GM12878 (cell line): Measurements from ENCODE around the gene TBC1D2B. TPM values are rescaled to one million over a fixed set of nuclear protein-coding genes. Genes with fewer than 3 reads are reported as not detected.

ENCODE experiments used
- ASH2L ChIP-seq: fragments of 300-600, 200-600 bp; sonication (generic); IDR thresholded peaks from 2 replicates; pipeline ENCODE4 v1.6.1; 2017; ENCODE audit warnings: low read depth, mild to moderate bottlenecking, borderline replicate concordance
- CBFB ChIP-seq: IDR thresholded peaks from 2 replicates; pipeline ENCODE4 v1.6.1; 2016; ENCODE audit warnings: antibody characterized with exemption, low read depth
- CBX3 ChIP-seq: fragments of 200-600 bp; sonication (generic); IDR thresholded peaks from 2 replicates; pipeline ENCODE4 v1.6.1; 2016; ENCODE audit warnings: low read depth, borderline replicate concordance
- CHD1 ChIP-seq: IDR thresholded peaks from 2 replicates; pipeline ENCODE4 v1.6.1; 2012; ENCODE audit warnings: low read depth, low read length, improper control_type of control experiment
- CHD4 ChIP-seq: fragments of 200-600 bp; sonication (generic); IDR thresholded peaks from 2 replicates; pipeline ENCODE4 v1.6.1; 2016; ENCODE audit warnings: mild to moderate bottlenecking
- EED ChIP-seq: sonication (generic); IDR thresholded peaks from 2 replicates; pipeline ENCODE4 v1.6.1; 2016; ENCODE audit warnings: antibody characterized with exemption, low read depth
- EP300 ChIP-seq, 2 experiments: fragments of 150-350 bp in 1 of 2; IDR thresholded peaks; 2 replicates each; pipeline ENCODE4 v1.6.1; 2011 to 2012; ENCODE audit warnings: low read depth in 2 of 2, low read length in 2 of 2, borderline replicate concordance in 1 of 2, improper control_type of control experiment in 1 of 2, inconsistent platforms in 1 of 2; ENCODE audit not compliant: control insufficient read depth in 1 of 2
- EZH2 ChIP-seq: IDR thresholded peaks from 2 replicates; pipeline ENCODE4 v1.6.1; 2012; ENCODE audit warnings: low read depth, mild to moderate bottlenecking, control low read depth, inconsistent platforms, low read length, borderline replicate concordance; ENCODE audit not compliant: control insufficient read depth
- FOS ChIP-seq: IDR thresholded peaks from 3 replicates; pipeline ENCODE4 v1.6.1; 2011; ENCODE audit warnings: borderline replicate concordance; ENCODE audit not compliant: insufficient read length; ENCODE audit errors: extremely low read depth
- IKZF2 ChIP-seq, 2 experiments: fragments of 450-650 bp; IDR thresholded peaks; 2 replicates each; pipeline ENCODE4 v1.6.1; 2017; ENCODE audit warnings: mild to moderate bottlenecking in 2 of 2, moderate library complexity in 2 of 2
- JUNB ChIP-seq: IDR thresholded peaks from 2 replicates; pipeline ENCODE4 v1.6.1; 2016; ENCODE audit warnings: antibody characterized with exemption, mild to moderate bottlenecking
- NR2F1 ChIP-seq: fragments of 450-650 bp; conservative IDR thresholded peaks from 2 replicates; pipeline ENCODE4 v1.6.1; 2017; ENCODE audit warnings: mild to moderate bottlenecking
- RAD21 ChIP-seq: IDR thresholded peaks from 2 replicates; pipeline ENCODE4 v1.6.1; 2011; ENCODE audit warnings: mild to moderate bottlenecking, low read depth, low read length, moderate library complexity; ENCODE audit not compliant: insufficient read depth
- SUZ12 ChIP-seq: fragments of 200-600 bp; sonication (generic); IDR thresholded peaks from one replicate; pipeline ENCODE4 v1.6.1; 2018; ENCODE audit warnings: antibody characterized with exemption, mild to moderate bottlenecking; ENCODE audit not compliant: unreplicated experiment
- TCF7 ChIP-seq: IDR thresholded peaks from 2 replicates; pipeline ENCODE4 v1.6.1; 2014; ENCODE audit warnings: antibody characterized with exemption, borderline replicate concordance
- ZBTB40 ChIP-seq: fragments of 450-650 bp; IDR thresholded peaks from 2 replicates; pipeline ENCODE4 v1.6.1; 2016; ENCODE audit warnings: mild to moderate bottlenecking, moderate library complexity, borderline replicate concordance
- ZNF24 ChIP-seq: fragments of 450-650 bp; IDR thresholded peaks from 2 replicates; pipeline ENCODE4 v1.6.1; 2017; ENCODE audit warnings: antibody characterized with exemption, mild to moderate bottlenecking
- polyA plus RNA-seq, 11 experiments: library from polyadenylated mRNA; depleted of rRNA in 4 of 11; unstranded in 6 of 11; stranded (reverse) in 5 of 11; fragments of >200 nt; fragmentation: Nextera tagmentation in 4 of 11; fragmentation: Illumina TruSeq in 1 of 11; extraction: Ambion mirVana in 4 of 11; extraction: Trizol in 1 of 11; gene quantifications; 1 replicate in 1 of 11; 2 replicates in 10 of 11; pipeline versions ENCODE4 v1.2.1 to v1.2.3, GENCODE V29; 2011 to 2016; ENCODE audit warnings: inconsistent platforms in 2 of 11, missing spikeins in 2 of 11, low read depth in 1 of 11
- total RNA-seq, 4 experiments: library from RNA; depleted of rRNA in 3 of 4; stranded (reverse); fragments of >200 nt in 3 of 4; fragmentation: Illumina TruSeq in 1 of 4; extraction: Trizol in 1 of 4; gene quantifications; 2 replicates each; pipeline versions ENCODE4 v1.2.1 to v1.2.3, GENCODE V29; 2013 to 2021
- TF ChIP-seq, protein P1 (sequence below): IDR thresholded peaks from 2 replicates; pipeline ENCODE4 v1.6.1; 2012; ENCODE audit warnings: low read depth, low read length, improper control_type of control experiment
- TF ChIP-seq, protein P2 (sequence below): fragments of 450-650 bp; IDR thresholded peaks from 2 replicates; pipeline ENCODE4 v1.6.1; 2017; ENCODE audit warnings: antibody characterized with exemption, mild to moderate bottlenecking, moderate library complexity
- TF ChIP-seq, protein P3 (sequence below): fragments of 450-650 bp; IDR thresholded peaks from 2 replicates; pipeline ENCODE4 v1.6.1; 2016; ENCODE audit warnings: mild to moderate bottlenecking

TBC1D2B gene
- total and polyA plus RNA-seq, 10 of the 15 experiments (the other 5 are each of a cell fraction or from before 2014, with no cell fraction given) = 1.3 to 53.4 (median 19.4) TPM

DNA sequence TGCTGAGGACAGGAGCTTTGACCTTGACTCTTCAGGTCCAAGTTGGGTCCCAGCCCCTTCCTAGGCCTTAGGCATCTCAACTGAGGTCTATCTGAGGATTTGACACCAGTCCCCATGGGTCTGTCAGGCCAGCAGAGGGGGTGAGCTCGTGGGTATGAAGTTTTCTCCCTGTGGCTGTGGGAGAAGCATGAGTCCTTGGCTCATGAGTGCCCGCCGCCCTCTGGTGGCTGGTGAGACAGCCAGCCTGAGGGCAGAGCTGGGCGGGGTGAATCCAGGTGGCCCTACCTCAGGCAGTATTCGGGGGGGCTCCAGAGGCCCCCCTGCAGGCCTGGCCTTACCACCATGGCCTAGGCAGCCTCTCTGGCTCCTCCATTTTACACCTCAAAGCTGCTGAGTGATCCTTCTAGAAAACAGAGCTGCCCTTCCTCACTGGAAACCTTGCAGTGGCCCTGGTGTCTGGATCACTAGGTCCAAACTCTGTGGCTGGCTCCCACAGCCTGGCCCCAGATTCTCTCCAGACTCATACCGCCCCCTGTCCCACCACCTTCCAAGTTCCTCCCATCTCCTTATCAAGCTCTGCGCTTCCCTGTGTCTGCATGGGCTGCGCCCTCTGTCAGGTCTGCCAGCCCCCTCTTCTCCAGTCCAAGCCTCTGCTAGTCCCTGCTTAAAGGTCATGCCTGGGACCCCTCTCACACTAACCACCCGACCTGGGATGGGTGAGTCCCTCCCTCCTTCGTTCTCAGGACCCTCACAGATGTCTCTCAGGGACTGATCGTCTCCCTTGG lies 31.0 kb upstream of the TBC1D2B start (continued):
- TF ChIP-seq, protein P1, sequence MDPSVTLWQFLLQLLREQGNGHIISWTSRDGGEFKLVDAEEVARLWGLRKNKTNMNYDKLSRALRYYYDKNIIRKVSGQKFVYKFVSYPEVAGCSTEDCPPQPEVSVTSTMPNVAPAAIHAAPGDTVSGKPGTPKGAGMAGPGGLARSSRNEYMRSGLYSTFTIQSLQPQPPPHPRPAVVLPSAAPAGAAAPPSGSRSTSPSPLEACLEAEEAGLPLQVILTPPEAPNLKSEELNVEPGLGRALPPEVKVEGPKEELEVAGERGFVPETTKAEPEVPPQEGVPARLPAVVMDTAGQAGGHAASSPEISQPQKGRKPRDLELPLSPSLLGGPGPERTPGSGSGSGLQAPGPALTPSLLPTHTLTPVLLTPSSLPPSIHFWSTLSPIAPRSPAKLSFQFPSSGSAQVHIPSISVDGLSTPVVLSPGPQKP = no peak
- TF ChIP-seq JUNB (no peak), ZNF24 (no peak), CBX3 (no peak), TCF7 (no peak), IKZF2 (IDR thresholded peaks at IDR 0.05) (0 out of 4 replicates have a peak, but pooled peaks of 1 of the 2 experiments have one; percentile 10), ASH2L (no peak), ZBTB40 (no peak), NR2F1 (0 out of 2 replicates have a peak, but pooled peaks have one; percentile 28), CHD1 (no peak), CBFB (no peak), CHD4 (no peak), EP300 (IDR thresholded peaks at IDR 0.05; ENCODE audit: borderline replicate concordance in 1 of 2, control insufficient read depth in 1 of 2, low read depth in 2 of 2, low read length in 2 of 2) (no peak), EZH2 (no peak), SUZ12 (no peak), EED (no peak), FOS (no peak), RAD21 (peak; percentile 77)
- TF ChIP-seq, protein P2, sequence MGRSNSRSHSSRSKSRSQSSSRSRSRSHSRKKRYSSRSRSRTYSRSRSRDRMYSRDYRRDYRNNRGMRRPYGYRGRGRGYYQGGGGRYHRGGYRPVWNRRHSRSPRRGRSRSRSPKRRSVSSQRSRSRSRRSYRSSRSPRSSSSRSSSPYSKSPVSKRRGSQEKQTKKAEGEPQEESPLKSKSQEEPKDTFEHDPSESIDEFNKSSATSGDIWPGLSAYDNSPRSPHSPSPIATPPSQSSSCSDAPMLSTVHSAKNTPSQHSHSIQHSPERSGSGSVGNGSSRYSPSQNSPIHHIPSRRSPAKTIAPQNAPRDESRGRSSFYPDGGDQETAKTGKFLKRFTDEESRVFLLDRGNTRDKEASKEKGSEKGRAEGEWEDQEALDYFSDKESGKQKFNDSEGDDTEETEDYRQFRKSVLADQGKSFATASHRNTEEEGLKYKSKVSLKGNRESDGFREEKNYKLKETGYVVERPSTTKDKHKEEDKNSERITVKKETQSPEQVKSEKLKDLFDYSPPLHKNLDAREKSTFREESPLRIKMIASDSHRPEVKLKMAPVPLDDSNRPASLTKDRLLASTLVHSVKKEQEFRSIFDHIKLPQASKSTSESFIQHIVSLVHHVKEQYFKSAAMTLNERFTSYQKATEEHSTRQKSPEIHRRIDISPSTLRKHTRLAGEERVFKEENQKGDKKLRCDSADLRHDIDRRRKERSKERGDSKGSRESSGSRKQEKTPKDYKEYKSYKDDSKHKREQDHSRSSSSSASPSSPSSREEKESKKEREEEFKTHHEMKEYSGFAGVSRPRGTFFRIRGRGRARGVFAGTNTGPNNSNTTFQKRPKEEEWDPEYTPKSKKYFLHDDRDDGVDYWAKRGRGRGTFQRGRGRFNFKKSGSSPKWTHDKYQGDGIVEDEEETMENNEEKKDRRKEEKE = no peak
- TF ChIP-seq, protein P3, sequence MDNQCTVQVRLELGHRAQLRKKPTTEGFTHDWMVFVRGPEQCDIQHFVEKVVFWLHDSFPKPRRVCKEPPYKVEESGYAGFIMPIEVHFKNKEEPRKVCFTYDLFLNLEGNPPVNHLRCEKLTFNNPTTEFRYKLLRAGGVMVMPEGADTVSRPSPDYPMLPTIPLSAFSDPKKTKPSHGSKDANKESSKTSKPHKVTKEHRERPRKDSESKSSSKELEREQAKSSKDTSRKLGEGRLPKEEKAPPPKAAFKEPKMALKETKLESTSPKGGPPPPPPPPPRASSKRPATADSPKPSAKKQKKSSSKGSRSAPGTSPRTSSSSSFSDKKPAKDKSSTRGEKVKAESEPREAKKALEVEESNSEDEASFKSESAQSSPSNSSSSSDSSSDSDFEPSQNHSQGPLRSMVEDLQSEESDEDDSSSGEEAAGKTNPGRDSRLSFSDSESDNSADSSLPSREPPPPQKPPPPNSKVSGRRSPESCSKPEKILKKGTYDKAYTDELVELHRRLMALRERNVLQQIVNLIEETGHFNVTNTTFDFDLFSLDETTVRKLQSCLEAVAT = 0 out of 2 replicates have a peak, but pooled peaks have one; percentile 46
